Hematopoietic multipotent progenitor cell treated with erythropoietin and hydrocortisone succinate and interleukin-3 and kit ligand, for 8 days (in vitro differentiated cells): ENCODE results near the gene PREP.
"Not testable (repeated sequence)": the region's sequence is repeated elsewhere in the genome, so short reads cannot be mapped to it uniquely, and the experiment has no call there.

Experiments
- DNase-seq: peaks from one replicate; pipeline ENCODE4 v3.0.0-alpha.2; 2015

The PREP gene

DNA sequence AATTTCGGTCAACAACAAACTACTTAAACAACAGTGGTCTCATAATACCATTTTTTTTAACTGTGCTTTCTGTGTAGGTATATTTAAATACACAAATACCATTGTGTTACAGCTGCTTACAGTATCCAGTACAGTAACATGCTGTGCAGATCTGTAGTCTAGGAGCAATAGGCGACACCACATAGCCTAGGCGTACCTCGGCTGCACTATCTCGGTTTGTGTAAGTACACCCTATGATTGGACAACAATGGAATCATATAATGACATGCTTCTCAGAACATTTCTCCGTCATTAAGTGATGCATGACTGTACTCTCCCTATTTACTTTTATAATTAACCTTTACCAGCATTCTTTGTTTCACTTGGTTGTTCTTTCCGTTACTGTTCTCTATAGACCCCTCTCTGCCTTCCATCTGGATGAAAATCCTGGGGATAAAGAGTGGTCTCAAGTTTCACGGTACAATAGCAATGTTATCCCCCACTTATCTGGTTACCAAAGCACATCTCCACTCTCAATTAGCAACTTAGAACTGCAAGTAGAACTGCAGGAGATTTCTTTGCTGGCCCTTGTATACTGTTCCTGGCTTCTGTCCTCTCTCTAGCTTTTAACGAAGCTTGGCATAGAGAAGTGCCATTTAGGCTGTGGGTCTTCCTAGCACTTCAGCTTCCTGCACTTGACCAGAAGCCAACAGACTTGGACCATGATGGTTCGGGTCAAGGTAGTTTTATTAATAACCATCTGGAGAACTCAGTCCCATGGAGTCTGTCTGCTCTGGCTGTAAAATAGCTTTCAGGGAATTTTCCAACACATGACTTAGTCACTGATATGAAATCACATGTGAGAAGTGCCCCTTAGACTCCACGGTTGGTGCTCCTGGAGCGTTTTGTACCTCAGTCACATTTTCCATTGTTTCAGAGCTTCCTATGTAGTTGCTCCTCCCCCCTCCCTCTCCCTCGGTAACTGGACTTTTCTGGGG lies 142.7 kb downstream of the PREP start:
- no peak for DNase-seq

DNA sequence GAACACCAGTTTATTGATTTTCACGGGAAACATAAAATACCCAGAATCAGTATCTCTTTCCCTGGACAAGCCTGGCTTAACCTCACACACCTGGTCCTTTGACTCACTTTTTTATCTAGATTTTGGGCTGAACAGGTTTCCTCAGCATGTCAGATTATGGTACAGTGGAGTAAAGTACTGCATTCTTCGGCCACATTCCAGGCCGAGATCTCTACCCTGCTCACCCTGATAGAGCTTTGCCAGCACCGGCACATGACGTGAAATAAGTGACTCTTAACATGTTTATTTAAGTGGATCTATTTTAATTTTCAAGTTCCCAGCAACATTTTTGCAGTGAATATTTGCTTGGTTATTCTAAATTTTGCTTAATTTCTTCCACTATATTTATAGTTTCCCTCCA lies 144.1 kb downstream of the PREP start:
- DNase-seq = no peak

DNA sequence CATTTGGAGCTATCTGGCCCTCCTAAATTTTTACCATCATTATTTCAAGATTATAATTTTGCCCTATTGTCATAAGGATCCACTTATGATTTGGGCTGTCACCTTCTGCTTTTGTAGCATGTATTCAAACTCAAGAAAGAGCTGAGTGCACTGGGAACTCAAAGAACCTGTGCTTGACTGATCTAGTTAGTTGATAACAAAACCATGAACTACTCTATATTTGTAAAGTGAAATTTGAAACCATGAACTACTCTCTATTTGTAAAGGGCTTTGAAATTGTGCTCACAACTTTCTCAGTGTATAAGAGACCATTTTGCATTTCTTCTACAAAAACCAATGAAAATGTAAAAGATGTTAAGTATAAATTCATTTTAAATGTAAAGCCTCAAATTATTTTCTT lies 145.5 kb downstream of the PREP start:
- DNase-seq = no peak

DNA sequence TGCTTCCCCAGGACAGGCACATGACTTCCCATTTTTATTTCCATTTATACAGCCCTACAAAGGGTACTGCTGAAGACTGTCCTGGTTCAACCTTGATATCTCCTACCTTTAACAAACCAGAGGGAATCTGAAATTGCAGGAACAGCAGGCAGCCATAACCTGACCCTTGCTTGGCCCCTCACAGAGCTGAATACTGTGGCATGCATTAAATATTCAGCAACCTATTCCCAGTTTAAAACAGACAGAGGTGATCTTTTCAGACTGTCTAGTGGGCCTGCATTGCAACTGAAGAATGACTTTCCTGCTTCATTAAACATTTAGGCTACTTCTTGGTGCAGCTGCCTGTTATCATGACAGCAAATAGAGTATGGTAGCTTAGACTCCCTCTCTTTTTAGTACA lies 146.3 kb downstream of the PREP start:
- no peak for DNase-seq

DNA sequence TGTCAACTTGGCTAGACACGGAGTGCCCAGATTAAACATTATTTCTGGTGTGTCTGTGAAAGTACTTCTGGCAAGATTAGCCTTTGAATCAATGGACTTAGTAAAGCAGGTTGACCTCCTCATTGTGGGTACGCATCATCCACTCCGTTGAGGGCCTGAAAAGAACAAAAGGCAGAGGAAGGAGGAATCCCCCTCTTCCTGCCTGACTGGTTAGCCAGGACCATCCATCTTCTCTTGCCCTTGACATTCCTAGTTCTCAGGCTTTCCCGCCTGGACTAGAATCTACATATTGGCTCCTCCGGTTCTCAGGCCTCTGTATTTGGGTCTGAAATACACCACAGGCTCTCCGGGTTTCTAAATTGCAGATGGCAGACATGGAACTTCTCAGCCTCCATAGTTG lies 149.1 kb downstream of the PREP start:
- no peak for DNase-seq

DNA sequence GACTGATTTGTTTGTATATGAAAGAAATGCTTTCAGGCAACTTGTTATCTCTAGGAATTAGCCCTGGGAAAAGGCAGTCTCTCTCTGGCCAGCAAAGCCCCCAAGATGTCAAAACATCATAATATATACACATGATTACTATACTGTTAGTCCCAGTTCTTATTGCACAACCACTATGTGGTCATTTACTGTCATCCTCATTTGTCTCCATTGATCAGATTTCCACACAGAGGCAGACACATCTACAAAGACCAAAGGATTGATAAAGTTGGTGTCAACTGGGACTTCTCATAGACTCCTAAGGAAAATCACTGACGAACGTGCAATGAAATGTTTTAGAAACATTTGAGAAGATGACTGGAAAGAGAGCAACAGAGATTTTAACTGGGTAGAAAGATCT lies 151.2 kb downstream of the PREP start:
- DNase-seq = no peak

DNA sequence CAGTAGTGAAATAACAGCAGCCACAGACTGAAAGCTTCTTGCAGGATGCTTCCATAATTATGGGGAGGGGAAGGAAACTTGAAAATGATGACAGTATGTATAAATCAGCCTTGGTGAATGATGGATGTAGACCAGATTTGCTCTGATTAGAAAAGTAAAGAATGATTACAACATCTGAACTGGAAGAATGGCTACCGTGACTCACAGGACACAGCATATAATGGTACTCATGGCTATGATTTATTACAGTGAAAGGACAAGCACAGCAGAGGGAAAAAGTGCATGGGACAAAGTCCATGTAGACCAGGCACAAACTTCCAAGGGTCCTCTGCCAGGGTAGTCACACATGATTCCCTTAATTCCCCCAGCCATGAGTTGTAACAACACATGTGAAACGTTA lies 152.3 kb downstream of the PREP start:
- DNase-seq = no peak

DNA sequence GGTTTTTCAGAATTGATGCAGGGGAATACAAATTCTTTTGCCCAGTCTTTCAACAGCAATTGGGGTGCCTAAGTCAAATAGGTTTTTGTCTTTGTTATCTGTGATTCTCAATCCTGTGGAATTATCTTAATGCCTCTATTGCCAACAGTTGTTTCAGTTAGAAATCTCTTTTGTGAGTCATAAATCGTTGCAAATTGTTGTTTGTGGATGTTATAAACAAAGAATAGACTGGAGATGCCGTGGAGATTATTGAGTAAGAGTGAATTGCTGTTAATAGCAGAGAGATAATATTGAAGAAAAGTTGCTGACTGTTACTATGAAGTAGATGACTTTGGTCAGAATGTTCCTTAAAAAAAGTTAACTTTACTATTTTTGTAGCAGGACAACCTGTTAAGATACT lies 159.4 kb downstream of the PREP start:
- no peak for DNase-seq

DNA sequence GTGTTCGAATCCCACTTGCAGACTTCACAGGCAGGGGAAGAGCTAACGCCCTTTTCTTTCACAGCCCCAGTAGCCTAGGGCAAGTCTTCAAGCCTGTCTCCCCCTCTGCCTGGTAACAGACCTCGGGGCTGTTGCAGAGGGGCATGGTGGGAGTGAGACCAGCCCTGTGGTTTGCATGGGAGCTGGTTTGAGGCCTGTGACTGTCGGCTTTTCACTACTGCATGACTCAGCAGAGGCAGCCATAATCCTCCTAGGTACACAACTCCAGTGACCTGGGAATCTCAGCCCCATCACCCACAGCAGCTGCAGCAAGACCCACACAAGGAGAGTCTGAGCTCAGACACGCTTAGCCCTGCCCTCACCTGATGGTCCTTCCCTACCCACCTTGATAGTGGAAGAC lies 167.7 kb downstream of the PREP start:
- no peak for DNase-seq

DNA sequence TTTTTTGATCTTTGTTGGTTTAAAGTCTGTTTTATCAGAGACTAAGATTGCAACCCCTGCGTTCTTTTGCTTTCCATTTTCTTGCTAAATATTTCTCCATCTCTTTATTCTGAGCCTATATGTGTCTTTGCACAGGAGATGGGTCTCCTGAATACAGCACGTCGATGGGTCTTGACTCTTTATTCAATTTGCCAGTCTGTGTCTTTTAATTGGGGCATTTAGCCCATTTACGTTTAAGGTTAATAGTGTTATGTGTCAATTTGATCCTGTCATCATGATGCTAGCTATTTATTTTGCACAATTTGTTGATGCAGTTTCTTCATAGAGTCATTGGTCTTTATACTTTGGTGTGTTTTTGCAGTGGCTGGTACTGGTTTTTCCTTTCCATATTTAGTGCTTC lies 171.1 kb downstream of the PREP start:
- DNase-seq = not testable (repeated sequence)
